K562 (cell line): ENCODE measurements around the gene RNH1. TPM values are rescaled to one million over a fixed set of nuclear protein-coding genes. Genes with fewer than 3 reads are reported as not detected.

Experiments
- EP400 ChIP-seq: fragments of 450-650 bp; IDR thresholded peaks from 2 replicates; pipeline ENCODE4 v1.6.1; 2017; ENCODE audit warnings: antibody characterized with exemption, mild to moderate bottlenecking, moderate library complexity
- HDAC2 ChIP-seq: fragments of 450-650 bp; IDR thresholded peaks from 2 replicates; pipeline ENCODE4 v1.6.1; 2016; ENCODE audit warnings: mild to moderate bottlenecking
- MAZ ChIP-seq, 2 experiments: fragments of 450-650 bp in 1 of 2; sonication (generic) in 1 of 2; formaldehyde crosslinking; IDR thresholded peaks in 1 of 2; conservative IDR thresholded peaks in 1 of 2; 2 replicates each; pipeline versions ENCODE4 v1.4.0 to v1.5.0; 2020; ENCODE audit warnings: mild to moderate bottlenecking in 1 of 2, missing genetic modification reagents in 1 of 2
- MGA ChIP-seq: fragments of 450-650 bp; IDR thresholded peaks from 2 replicates; pipeline ENCODE4 v1.6.1; 2016; ENCODE audit warnings: mild to moderate bottlenecking, moderate library complexity
- MLX ChIP-seq, 2 experiments: fragments of 450-650 bp in 1 of 2; sonication (generic) in 1 of 2; formaldehyde crosslinking; conservative IDR thresholded peaks; 2 replicates each; pipeline versions ENCODE4 v1.4.0 to v1.8.1; 2020 to 2022; ENCODE audit warnings: mild to moderate bottlenecking in 1 of 2, missing genetic modification reagents in 1 of 2
- MTA3 ChIP-seq: fragments of 450-650 bp; formaldehyde crosslinking; IDR thresholded peaks from 2 replicates; pipeline ENCODE4 v1.6.1; 2017; ENCODE audit warnings: mild to moderate bottlenecking, borderline replicate concordance
- MYBL2 ChIP-seq, 2 experiments: fragments of 450-650 bp in 1 of 2; sonication (generic) in 1 of 2; formaldehyde crosslinking in 1 of 2; IDR thresholded peaks; 2 replicates each; pipeline versions ENCODE4 v1.6.1 to v1.8.1; 2017 to 2022; ENCODE audit warnings: borderline replicate concordance in 1 of 2, inconsistent platforms in 1 of 2, low read depth in 1 of 2, mild to moderate bottlenecking in 1 of 2, missing genetic modification reagents in 1 of 2, moderate library complexity in 1 of 2
- ZNF780A ChIP-seq: fragments of 250-450 bp; sonication (Bioruptor Pico); IDR thresholded peaks from 2 replicates; pipeline ENCODE4 v1.5.0; 2021; ENCODE audit warnings: mild to moderate bottlenecking
- polyA plus RNA-seq, 8 experiments: library from polyadenylated mRNA; depleted of rRNA in 4 of 8; stranded (reverse) in 5 of 8; unstranded in 3 of 8; fragments of >200 nt; fragmentation: Nextera tagmentation in 2 of 8; fragmentation: Illumina TruSeq in 1 of 8; extraction: Ambion mirVana in 2 of 8; extraction: Trizol in 1 of 8; gene quantifications; 2 replicates each; pipeline versions ENCODE4 v1.2.1 to v1.2.3, GENCODE V29; 2011 to 2014; ENCODE audit warnings: inconsistent platforms in 1 of 8, missing spikeins in 1 of 8
- total RNA-seq, 7 experiments: library from RNA; depleted of rRNA in 6 of 7; stranded (reverse); fragments of >200 nt in 6 of 7; fragmentation: Illumina TruSeq in 2 of 7; extraction: Trizol in 2 of 7; gene quantifications; 2 replicates each; pipeline versions ENCODE4 v1.2.1 to v1.2.3, GENCODE V29; 2011 to 2021; ENCODE audit warnings: low replicate concordance in 1 of 7
- TF ChIP-seq, protein P1 (sequence below): fragments of 250-450 bp; sonication (Bioruptor Pico); IDR thresholded peaks from 2 replicates; pipeline ENCODE4 v1.5.0; 2021
- TF ChIP-seq, protein P2 (sequence below): sonication (generic); formaldehyde crosslinking; IDR thresholded peaks from 2 replicates; pipeline ENCODE4 v1.8.1; 2023; ENCODE audit warnings: mild to moderate bottlenecking, missing genetic modification reagents

The RNH1 gene
- total and polyA plus RNA-seq, 9 of the 15 experiments (the other 6 are each of a cell fraction or from before 2014, with no cell fraction given), result 2.5 to 160 (median 44.3) TPM

DNA sequence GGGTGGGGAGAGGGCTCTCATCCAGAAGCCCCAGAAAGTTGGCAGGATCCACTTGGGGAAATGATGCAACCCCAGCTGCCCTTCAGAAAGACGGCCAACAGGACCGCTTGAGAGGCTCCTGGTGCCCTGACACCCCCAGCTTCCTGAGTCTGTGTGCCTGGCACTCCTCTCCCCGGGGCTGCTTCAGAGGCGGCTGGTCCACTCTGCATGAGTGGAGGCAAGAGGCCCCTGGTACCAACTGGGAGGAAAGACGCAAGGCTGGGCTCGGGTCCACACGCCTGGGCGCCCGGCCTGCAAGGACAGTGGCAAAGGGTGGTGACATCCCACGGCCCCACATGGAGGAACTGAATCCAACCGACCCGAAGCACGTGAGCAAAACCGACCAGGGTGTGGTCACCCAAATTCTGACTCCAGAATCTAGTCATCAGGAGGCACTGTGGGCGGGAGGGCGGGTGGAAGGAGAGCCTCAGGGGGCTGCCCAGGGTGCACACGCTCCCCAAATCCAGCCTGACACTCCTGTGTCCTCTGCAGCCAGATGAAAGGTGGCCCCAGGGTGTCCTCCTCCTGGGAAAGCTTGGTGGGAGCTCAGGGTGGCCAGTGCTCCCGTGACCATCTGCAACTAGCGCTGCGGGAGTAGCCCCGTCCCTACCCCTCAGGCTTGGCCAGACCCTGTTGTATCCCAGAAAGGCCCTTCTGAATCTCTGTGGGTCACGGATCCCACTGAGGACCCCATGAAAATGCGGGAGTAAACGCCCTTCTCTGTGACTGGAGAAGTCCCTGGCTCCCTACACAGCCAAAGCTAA lies 3.7 kb downstream of the RNH1 start (continued):
- peak; percentile 44 for TF ChIP-seq MGA
- TF ChIP-seq, protein P1, sequence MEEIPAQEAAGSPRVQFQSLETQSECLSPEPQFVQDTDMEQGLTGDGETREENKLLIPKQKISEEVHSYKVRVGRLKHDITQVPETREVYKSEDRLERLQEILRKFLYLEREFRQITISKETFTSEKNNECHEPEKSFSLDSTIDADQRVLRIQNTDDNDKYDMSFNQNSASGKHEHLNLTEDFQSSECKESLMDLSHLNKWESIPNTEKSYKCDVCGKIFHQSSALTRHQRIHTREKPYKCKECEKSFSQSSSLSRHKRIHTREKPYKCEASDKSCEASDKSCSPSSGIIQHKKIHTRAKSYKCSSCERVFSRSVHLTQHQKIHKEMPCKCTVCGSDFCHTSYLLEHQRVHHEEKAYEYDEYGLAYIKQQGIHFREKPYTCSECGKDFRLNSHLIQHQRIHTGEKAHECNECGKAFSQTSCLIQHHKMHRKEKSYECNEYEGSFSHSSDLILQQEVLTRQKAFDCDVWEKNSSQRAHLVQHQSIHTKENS (CRISPR knock-in tag), result no peak
- no peak for TF ChIP-seq MTA3
- TF ChIP-seq, protein P2, sequence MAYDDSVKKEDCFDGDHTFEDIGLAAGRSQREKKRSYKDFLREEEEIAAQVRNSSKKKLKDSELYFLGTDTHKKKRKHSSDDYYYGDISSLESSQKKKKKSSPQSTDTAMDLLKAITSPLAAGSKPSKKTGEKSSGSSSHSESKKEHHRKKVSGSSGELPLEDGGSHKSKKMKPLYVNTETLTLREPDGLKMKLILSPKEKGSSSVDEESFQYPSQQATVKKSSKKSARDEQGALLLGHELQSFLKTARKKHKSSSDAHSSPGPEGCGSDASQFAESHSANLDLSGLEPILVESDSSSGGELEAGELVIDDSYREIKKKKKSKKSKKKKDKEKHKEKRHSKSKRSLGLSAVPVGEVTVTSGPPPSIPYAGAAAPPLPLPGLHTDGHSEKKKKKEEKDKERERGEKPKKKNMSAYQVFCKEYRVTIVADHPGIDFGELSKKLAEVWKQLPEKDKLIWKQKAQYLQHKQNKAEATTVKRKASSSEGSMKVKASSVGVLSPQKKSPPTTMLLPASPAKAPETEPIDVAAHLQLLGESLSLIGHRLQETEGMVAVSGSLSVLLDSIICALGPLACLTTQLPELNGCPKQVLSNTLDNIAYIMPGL (CRISPR knock-in tag), result no peak
- TF ChIP-seq MAZ (CRISPR knock-in tag; conservative IDR thresholded peaks at IDR 0.05 in 1 of 2, IDR thresholded peaks at IDR 0.05 in 1 of 2), result 0 out of 4 replicates have a peak, but pooled peaks of 1 of the 2 experiments have one; percentile 7
- no peak for TF ChIP-seq MLX (CRISPR knock-in tag; conservative IDR thresholded peaks at IDR 0.05)
- TF ChIP-seq MYBL2 (IDR thresholded peaks at IDR 0.05; ENCODE audit: low read depth), result no peak
- TF ChIP-seq MYBL2 (CRISPR knock-in tag; IDR thresholded peaks at IDR 0.05; ENCODE audit: borderline replicate concordance), result no peak
- no peak for TF ChIP-seq HDAC2
- no peak for TF ChIP-seq ZNF780A
- no peak for TF ChIP-seq EP400
